ENCODE data around the gene NEDD8.
A peak's percentile ranks its signal among the peaks of the same experiment; 100 is the strongest.

DNA sequence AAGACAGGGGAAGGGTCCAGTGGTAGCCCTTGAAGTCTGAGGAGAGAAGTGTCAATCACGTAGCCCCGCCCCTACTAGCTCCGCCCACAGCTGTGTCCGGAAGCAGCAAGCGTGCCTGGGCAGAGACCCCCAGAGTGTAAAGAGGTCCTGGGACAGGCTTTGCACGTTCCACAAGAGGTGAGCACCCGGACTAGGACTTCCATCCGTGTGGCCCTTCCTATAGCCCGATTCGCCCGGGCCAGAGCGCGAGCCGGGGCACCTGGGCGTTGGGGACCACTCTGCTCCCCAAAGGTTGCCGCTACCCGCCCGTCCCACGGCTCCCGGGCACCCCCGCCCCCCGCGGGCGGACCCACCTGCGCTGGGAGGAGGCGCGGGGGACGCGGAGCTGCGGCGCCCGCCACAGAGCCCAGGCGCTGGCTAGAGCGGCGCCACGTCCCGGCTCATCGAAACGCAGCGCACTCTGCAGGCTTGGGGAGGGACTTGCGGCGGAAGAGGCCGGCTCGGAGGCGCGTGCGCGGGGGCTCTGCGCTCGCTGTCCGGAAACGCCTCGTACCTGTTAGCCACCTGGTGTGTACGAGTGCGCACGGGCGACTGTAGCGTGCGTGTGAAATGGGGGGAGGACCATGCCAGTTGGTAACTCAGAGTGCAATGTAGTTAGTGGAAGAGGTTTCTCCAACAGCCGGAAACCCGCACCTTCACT, 39.1 kb upstream of the NEDD8 start, which contains the start of gene RABGGTA:
- TF ChIP-seq, protein P1, sequence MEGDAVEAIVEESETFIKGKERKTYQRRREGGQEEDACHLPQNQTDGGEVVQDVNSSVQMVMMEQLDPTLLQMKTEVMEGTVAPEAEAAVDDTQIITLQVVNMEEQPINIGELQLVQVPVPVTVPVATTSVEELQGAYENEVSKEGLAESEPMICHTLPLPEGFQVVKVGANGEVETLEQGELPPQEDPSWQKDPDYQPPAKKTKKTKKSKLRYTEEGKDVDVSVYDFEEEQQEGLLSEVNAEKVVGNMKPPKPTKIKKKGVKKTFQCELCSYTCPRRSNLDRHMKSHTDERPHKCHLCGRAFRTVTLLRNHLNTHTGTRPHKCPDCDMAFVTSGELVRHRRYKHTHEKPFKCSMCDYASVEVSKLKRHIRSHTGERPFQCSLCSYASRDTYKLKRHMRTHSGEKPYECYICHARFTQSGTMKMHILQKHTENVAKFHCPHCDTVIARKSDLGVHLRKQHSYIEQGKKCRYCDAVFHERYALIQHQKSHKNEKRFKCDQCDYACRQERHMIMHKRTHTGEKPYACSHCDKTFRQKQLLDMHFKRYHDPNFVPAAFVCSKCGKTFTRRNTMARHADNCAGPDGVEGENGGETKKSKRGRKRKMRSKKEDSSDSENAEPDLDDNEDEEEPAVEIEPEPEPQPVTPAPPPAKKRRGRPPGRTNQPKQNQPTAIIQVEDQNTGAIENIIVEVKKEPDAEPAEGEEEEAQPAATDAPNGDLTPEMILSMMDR (IDR thresholded peaks at IDR 0.05; ENCODE audit: borderline replicate concordance, extremely low read depth, low read length, poor library complexity, severe bottlenecking): peak; percentile 91
- TF ChIP-seq EZH2 (IDR thresholded peaks at IDR 0.05; ENCODE audit: borderline replicate concordance, low read depth, low read length, severe bottlenecking): no peak
